GM19452 (cell line): ENCODE results near the gene RYR2.
"Not testable (repeated sequence)": the region's sequence is repeated elsewhere in the genome, so short reads cannot be mapped to it uniquely, and the experiment has no call there.

Experiments
- ATAC-seq: cut with Tn5 transposase; IDR thresholded peaks from one replicate; pipeline ENCODE4 v1.9.1; 2021; ENCODE audit not compliant: unreplicated experiment

The RYR2 gene

DNA sequence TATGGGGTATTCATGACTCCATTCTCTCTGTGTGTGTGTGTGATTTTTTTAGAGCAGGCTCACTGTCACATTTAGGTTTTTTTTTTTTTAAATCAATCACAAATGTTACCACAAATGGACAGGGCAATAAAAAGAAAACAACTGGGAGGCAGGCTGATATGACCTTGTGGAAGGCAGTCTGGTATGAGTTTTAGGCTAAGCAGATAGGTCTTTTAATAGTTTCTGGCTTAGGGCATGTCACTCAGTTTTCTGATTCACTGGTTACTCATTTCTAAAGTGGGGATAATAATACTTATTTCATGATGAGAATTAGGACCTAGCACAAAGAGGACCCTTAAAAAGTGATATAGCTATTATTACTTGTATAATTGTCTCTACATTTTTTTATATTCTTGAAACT is 278.9 kb downstream of the RYR2 start:
- ATAC-seq: no peak

DNA sequence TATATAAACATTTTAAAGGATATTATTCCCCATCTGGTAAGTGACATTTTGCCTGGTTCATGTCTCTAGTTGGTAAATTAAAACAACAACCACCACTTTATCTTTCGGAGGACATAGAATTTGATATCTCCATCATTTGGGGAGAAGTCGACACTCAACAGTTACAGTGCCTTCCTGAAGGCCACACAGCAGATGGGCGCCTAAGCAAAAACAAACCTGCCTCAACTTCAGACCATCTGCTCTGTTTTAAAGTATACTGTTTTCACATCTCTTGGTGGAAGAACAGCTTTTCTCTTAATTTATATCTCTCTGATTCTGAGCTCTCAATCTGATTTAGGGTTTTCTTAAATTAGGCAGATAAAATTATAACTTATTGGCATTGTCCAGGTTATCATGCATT is 282.2 kb downstream of the RYR2 start:
- no peak for ATAC-seq

DNA sequence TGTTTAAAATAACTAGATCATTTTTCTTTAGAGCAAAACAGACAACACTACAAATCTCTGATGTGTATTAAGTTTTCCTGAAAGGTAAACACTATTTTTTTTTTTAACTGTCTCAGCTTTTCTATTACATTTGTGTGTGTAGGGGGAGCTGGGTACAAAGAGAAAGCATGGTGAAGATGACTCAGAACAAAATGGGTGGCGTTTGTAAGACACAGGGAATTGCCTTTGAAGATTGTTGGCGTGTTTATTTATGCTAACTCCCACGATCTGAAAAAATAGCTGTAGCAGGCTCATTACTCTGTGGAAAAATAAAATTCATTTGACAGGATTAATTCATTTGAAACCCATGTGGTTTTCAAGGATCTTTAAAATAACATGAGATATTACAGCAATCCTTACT is 285.1 kb downstream of the RYR2 start:
- no peak for ATAC-seq

DNA sequence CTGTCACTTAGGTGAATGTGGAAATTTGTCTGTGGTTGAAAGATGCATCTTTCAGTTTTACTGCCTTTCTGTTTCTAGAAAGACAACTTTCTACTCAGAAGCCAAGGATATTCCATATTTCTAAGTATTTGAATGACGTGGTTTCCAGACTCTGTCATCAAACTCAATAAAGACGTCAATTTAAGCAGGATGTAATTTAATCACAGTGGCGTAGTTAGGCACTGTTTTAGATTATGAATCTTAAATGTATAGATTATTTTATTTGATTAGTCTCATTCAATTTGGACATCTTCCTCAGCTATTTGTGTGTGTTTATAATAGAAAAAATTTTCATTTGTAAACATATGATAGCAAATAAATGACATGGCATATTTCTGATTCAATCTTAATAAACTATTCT is 298.9 kb downstream of the RYR2 start:
- no peak for ATAC-seq

DNA sequence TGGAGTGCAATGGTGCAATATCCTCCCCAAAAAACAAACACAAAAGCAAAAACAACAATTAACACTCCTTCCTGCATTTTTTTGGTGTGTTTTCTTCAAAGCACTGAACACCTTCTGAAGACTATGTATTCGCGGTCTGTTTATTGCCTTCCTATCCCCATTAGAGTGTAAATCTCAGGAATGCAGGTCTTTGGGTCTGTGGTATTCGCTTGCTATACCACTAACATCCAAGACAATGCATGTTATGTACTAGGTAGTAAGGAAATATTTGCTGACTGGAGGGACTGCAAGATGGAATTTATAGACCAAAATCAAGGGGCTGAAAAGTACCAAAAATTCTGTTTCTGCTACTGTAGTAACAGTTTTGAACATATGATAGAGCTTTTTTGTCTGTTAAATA is 299.4 kb downstream of the RYR2 start:
- ATAC-seq: no peak

DNA sequence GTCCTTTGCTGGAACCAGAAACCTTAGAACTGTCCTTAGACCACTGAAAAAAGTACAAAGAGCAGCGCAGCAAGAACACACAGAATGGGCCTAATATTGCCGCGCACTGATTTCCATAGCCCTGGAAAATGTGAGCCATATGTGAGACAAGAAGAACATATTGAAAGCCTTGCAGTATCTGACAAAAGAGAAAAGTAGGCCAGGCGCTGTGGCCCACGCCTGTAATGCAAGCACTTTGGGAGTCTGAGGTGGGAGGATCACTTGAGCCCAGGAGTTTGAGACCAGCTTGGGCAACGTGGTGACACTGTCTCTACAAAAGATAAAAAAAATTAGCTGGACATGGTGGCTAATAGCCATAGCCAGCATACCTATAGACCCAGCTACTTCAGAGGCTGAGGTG is 300.7 kb downstream of the RYR2 start:
- ATAC-seq: no peak

DNA sequence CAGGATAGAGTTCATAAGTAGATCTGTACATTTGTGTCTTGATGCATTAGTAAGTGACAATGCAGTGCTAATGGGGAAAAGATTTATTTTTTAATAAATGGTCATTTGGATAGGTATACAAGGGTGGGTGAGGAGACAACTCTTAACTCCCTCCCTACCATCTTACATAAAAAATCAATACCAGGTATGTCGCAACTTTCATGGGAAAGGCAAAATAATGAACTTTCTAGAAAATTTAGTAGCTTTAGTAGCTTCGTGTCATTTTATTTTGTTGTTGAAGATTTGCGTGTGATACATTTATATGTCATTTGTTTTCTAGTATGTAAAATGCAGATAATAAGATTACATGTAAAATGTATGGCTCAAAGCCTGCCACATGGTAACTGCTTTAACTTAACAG is 310.8 kb downstream of the RYR2 start:
- no peak for ATAC-seq

DNA sequence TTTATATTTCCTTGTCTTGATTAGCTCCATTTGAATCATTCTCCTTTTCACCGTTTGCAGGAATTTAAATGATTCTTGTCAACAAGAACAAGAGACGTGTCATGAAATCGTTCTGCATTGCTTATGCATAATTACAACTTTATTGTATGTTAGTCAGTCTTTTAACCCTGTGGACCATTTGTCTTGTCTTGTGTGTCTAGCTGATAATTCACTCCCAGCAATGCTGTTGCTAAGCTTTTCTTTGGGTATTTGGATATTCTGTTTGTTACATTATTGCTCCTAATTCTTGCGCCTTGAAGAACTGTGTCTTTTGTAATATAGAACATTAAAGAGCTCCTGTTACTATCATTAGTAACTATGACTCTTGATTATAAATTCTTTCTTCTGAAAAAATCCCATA is 311.9 kb downstream of the RYR2 start:
- ATAC-seq: no peak

DNA sequence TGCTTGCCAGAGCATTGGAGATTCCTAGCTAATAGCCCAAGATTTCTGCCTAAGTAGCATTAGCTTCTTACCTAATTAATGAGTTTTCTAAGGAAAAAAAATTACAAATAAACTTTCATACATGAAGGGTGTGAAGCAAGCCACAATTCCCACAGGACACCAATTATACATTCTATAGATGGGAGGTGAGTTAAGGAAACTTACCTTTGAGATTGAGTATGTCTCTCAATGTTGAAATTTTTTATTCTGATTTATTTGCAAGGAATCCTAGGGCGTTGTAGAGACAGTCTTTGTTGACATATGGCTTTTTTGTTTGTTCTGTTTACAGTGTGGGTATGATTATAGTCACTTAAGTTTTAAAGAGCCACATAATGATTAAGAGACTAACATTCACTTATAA is 313.0 kb downstream of the RYR2 start:
- ATAC-seq: no peak

DNA sequence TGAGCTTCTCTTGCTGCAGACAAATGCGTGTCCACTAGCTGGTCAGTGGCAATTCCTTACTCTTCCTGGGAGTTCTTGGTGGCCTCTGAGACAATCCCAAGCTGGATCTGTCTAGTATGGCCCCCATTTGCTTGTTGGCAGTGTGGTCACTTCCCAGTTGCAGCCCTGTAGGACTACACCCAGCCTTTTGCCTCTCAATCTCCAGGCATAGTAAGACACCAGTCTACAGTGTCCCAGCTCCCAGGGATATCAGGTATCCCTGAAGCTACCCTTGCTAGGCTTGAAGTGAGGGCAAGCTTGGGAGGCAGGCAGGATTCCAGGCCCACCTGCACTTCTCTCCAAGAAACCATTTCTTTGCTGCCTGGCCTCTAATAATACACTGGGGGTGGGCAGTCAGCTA is 316.6 kb downstream of the RYR2 start:
- no peak for ATAC-seq

DNA sequence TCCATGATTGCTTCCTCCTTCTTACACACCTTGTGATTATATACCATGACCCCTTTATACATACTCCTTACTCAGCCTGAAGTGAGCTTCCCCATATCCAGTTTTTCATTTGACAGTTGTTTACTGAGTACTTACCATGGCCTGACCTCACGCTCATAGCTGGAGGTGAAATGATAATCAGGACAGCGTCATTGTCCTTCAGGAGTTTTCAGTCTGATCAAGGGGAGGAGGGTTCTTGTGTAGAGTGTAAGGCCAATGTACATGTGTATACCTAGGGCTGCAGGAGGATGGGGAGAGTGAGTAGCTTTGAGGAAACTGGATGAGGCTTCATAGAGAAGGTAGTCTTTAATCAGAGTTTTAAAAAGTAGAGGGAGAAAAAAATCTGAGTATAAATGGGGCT is 325.8 kb downstream of the RYR2 start:
- ATAC-seq: no peak

DNA sequence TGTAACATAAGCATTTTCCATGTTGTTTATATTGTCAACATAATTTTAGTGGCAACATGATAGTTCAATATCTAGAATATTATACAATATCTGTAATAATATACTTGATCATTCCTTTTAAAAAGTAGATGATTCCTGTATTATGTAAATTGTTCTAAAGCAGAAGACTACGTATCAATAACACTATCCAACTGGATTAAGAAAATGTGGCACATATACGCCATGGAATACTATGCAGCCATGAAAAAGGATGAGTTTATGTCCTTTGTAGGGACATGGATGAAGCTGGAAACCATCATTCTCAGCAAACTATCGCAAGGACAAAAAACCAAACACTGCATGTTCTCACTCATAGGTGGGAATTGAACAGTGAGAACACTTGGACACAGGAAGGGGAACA is 329.5 kb downstream of the RYR2 start:
- ATAC-seq: not testable (repeated sequence)

DNA sequence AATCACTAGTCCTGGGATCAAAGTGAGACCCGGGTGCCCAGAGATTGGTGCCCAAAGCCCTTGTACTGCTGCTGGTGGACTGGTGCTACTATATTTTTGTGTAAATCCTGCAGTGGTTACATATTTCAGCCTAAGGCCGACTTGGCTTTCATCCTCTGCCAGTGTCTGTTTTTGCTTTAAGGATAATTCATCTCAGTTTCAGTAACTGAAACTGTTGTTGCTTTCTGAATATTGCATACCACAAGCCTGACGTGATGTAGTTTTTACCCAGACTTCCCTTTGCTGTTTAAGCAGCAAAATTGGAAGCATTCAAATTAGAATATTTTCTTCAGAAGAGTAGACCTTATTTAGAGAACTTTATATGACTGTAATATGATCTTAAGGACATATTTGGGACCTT is 341.8 kb downstream of the RYR2 start:
- no peak for ATAC-seq

DNA sequence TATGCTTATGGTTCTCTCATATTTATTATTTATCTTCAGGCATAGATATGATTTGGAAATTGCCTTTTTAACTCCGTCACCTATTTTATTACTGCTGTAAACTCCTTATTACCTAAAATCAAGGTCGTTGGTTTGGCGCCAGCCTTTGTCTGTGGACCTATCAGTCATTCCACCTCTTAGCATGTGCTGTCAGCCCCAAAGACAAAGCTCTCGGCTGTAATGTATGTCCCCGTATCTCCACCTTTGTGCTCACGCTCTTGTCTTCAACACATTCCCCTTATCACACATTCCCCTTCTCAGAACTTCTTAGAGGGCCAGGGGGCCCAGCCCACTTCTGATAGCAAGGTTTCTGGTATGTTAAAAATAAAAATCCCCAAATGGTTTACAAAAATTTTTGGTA is 342.2 kb downstream of the RYR2 start:
- no peak for ATAC-seq

DNA sequence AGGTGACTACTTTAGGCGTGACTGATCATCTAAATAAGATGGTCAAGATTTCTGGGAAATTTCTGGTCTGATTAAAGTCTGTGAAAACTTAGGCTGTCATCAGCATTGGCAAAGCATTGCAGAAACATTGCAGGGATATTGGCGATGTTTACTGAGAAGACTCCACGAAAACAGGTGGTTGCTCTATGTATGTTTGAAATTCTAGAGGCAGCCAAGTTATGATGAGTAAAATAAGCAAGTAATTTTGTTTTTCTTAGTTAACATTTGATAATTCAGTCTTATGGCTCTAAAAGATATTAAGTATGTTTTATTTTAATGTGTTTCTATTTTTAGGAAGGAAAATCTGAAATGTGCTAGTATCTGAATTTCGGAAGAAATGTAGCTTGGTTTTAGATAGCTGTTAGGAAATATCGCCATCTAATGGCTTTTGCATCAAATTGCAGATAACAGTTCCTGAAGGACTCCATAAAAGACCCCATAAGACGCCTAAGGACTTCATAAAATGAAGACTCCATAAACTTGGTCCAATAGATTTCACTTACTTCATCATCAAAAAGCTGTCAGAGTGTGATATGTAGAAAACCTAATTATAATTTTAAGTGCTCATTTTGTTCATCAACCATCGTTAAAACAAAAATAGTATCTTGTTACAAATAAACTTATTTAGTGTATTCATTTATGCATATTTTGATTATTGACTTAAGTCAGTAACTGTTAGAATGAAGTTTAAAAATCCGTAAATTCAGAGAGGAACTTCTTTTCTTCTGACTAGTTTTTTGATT is 344.6 kb downstream of the RYR2 start:
- no peak for ATAC-seq

DNA sequence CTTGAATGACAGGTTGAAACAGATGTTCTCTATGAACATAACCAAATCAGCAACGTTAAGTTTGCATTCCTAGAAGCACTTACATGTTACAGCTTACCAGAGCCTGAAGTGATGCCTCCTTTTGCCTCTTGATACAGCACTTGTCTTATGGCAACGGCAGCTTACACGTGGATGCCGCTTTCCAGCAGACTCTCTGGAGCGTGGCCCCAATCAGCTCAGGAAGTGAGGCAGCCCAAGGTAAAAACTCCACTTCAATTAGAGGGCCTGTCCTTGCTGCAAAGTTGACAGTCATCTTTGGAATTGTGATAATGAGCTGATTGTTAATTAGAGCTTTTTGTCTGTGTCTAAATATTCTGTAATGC is 345.1 kb downstream of the RYR2 start:
- no peak for ATAC-seq

DNA sequence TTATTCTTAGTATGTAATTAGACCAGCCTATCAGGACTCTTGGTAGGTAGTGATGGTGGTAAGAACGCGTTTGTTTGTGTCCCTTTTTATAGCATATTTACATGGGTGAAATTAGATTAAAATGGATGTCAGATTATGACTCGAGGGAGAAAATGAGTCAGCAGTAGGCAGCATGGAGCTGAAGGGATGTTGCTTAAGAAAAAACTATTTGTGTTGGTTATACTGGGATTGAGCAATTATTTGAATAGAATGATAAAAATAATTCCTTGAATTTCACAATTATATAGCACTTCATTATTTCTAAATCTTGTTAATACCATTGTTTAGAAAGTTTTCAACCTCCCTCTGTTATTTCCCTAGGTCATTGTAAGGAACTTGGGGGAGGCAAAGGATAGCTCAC is 348.8 kb downstream of the RYR2 start:
- ATAC-seq: no peak

DNA sequence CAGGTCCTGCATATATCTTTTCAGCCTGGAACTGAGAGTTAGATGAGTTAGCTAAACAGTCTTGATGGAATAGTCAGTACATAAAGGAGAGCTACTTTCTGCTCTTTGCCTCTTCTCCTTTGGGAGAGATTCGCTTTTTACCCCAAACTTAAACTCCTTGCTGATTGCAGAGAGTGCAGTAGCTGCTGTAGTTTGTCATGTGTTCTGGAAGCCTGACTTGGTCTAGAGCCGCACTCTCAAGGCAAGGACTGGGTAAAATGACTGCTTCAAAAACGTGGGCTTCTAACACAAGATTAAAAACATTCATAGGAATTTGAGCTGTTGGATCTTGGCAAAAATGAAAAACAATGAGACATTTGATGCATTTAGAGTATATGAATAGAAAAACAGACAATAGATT is 351.6 kb downstream of the RYR2 start:
- no peak for ATAC-seq

DNA sequence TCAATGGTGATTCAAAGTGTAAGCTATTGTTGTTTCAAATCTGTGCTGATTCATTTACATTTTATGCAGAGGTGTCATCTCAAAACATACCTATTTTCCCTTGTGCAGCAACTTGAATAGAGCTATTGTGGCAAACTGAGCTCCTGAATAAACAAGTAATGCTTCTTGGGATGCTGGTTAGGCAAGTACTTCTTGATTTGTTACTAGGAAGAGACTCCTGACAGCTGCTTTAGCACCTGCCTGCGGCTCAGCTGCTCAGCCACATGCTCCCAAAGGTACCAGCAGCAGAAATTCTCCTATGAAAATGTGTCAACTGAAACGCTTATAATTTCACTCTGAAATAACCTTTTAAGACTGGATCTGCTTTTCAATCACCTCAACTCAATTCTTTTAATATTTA is 352.3 kb downstream of the RYR2 start:
- no peak for ATAC-seq

DNA sequence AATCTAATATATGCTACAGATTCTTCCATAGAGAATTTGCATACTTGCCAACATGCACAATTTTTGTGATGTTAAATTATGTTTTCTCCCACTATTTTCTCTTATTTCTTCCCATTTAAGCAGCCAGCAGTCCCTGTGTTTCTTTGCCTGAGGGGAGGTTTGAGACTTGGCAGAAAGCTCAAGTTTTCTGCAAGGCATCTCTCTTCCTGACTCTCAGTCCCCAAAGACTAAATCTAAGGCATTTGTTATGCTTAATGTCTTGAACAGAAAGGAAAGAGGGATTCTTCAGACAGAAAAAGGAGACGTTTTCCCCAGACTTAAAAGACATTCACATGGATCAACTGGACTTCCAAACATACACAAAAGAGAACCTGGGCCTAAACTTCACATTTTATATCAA is 354.4 kb downstream of the RYR2 start:
- no peak for ATAC-seq

DNA sequence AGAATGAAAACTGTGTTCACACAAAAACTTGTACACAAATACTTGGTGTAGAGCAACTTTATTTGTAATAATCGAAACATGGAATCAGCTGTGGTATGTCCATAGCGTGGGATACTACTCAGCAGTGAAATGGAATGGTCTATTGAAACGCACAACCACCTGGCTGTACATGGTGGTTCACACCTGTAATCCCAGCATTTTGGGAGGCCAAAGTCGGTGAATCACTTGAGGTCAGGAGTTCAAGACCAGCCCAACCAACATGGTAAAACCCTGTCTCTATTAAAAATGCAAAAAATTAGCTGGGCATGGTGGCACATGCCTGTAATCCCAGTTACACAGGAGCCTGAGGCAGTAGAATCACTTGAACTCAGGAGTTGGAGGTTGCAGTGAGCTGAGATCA is 356.8 kb downstream of the RYR2 start:
- no peak for ATAC-seq

DNA sequence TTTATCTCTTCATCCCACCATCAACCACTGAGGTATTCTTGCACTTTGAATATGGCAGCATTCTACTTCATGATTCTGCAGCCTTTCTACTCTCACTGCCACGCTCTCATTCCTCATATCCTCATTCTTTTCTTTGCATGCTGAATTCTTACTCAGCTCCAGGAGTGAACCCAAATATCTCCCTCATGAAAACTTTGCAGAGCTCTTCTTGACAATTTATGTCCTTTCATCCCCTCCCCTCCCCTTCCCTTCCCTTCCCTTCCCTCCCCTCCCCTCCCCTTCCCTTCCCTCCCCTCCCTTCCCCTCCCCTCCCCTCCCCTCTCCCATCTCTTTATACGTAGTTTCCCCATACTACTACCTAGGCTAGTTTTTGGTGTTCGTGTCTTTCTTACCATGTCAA is 363.9 kb downstream of the RYR2 start:
- ATAC-seq: no peak

DNA sequence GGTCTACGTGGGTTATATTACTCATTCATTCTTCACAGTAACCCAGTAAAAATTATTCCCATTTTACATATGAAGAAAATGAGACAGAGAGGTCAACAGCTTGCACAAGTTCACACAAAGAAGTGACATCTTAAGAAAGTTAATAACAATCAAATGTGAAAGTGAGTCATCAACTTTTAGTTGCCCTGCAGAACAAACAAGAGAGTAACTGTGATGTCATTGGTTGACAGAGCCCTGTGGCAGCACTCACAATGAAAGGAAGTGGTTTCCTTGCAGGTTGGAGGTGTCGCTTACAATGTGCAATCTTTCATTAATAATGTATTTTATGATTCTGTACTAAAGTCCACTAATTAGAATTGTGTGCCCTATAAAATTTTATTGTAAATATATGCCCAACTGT is 369.6 kb downstream of the RYR2 start:
- ATAC-seq: peak; percentile 80
